ENCODE results near the gene RPL39L.
"Not testable (repeated sequence)": the region's sequence is repeated elsewhere in the genome, so short reads cannot be mapped to it uniquely, and the experiment has no call there.

RPL39L gene

GRCh38 chr3:187139126-187139894 is at the start of gene RPL39L:
Gene RPL39L, minus strand, starts transcription at chr3:187139496. Its CDS starts 18,196 bp downstream, at chr3:187121300.
- DNase-seq: peak; percentile 82 to 91 (median 87)

- no peak for DNase-seq
These were observed 49.6 kb upstream of the RPL39L start for GRCh38 chr3:187188931-187189330.

- DNase-seq: no peak
These were observed 47.6 kb upstream of the RPL39L start for GRCh38 chr3:187186801-187187421.

- no peak for DNase-seq
These were observed 47.1 kb upstream of the RPL39L start for GRCh38 chr3:187186375-187186774.

GRCh38 chr3:187185759-187186158 is 46.5 kb upstream of the RPL39L start:
- DNase-seq: no peak

- DNase-seq: no peak
These were observed 44.6 kb upstream of the RPL39L start for GRCh38 chr3:187183903-187184302.

GRCh38 chr3:187183210-187183862 is 44.0 kb upstream of the RPL39L start:
- no peak for DNase-seq

- DNase-seq: no peak
These were observed 42.3 kb upstream of the RPL39L start for GRCh38 chr3:187181454-187182170.

GRCh38 chr3:187172929-187173328 is 33.6 kb upstream of the RPL39L start:
- no peak for DNase-seq

- DNase-seq: not testable (repeated sequence)
These were observed 31.6 kb upstream of the RPL39L start for GRCh38 chr3:187170911-187171310.

- no peak for DNase-seq
These were observed 30.1 kb upstream of the RPL39L start for GRCh38 chr3:187169231-187169960.

GRCh38 chr3:187167777-187168176 is 28.5 kb upstream of the RPL39L start:
- no peak for DNase-seq

GRCh38 chr3:187166750-187167149 is 27.5 kb upstream of the RPL39L start:
- no peak for DNase-seq

GRCh38 chr3:187165144-187165543 is 25.8 kb upstream of the RPL39L start:
- peak in 1 of 4 experiments; percentile 6 for DNase-seq

- no peak for DNase-seq
These were observed 23.1 kb upstream of the RPL39L start for GRCh38 chr3:187162265-187162953.

- DNase-seq: no peak
These were observed 22.3 kb upstream of the RPL39L start for GRCh38 chr3:187161556-187161955.

- peak; percentile 16 to 50 (median 36) for DNase-seq
These were observed 11.3 kb upstream of the RPL39L start for GRCh38 chr3:187150599-187150998.

GRCh38 chr3:187150186-187150585 is 10.9 kb upstream of the RPL39L start:
- DNase-seq: no peak

GRCh38 chr3:187146389-187146788 is 7.1 kb upstream of the RPL39L start:
- DNase-seq: no peak

GRCh38 chr3:187145149-187145895 is 6.0 kb upstream of the RPL39L start:
- no peak for DNase-seq

- DNase-seq: no peak
These were observed 578 bp upstream of the RPL39L start for GRCh38 chr3:187139895-187140253.
